Activated CD4-positive, alpha-beta T cell treated with anti-CD3 and anti-CD28 coated beads, Interleukin-2, amount 50 U/mL, for 24 hours (primary cell): Measurements from ENCODE around the gene SLC13A1.
"Not testable (repeated sequence)": the region's sequence is repeated elsewhere in the genome, so short reads cannot be mapped to it uniquely, and the experiment has no call there.

Experiments used
- DNase-seq, 2 donors: peaks; one replicate each; pipeline ENCODE4 v3.0.0-alpha.2; 2020; ENCODE audit warnings: low read depth in 1 of 2, low spot score in 1 of 2

SLC13A1 gene

GRCh38 chr7:123199883-123200282, at the start of gene SLC13A1:
Gene SLC13A1 (minus strand): TSS chr7:123199969. CDS start chr7:123199946, 23 bp downstream.
- DNase-seq, result no peak

DNA sequence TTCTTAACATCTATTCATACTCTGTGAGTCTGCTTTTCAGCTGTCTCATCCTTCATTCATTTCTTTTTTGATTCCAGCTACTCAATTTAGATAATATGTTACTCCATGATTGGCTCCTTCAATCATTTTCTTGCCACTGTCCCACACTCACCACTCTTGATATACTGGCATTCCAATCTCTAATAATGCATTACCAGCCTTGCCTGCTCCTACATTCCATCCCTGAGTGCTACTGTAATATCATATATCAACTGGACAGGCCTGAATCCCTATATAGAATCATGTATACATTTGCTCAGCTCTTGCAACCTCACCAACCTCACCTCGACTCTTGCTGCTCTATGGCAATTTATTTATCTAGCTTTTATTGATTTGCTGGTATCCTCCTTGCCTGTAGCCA, 45.0 kb upstream of the SLC13A1 start:
- no peak for DNase-seq

DNA sequence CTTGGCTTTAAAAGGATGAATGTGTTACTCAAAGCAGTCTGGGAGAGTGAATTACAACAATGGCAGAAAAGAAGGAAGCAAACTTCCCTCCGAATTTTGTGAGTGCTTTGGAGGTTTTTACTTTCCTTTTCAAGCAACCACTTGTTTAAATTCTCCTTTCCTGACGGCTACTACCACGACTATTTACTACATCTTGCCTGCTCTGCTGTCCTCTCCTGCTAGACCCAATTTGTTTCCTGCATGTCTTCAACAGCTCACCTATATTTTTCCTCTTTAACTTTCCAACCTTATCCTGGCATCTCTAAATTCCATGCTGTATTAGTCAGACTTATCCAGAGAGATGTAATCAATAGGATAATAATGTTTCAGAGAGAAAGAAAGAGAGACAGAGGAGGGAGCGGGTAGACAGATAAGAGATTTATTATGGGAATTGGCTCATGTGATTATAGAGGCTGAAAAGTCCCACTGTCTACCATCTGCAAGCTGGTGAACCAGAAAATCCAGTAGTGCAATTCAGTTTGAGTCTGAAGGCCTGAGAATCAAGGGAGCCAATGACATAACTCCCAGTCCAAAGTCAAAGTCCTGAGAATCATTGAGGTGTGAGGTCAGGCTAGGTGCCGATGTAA, 42.8 kb upstream of the SLC13A1 start:
- no peak for DNase-seq

- no peak for DNase-seq
Observed at GRCh38 chr7:123241809-123242208, 42.0 kb upstream of the SLC13A1 start.

GRCh38 chr7:123231021-123232000, 31.5 kb upstream of the SLC13A1 start:
- DNase-seq, result no peak

DNA sequence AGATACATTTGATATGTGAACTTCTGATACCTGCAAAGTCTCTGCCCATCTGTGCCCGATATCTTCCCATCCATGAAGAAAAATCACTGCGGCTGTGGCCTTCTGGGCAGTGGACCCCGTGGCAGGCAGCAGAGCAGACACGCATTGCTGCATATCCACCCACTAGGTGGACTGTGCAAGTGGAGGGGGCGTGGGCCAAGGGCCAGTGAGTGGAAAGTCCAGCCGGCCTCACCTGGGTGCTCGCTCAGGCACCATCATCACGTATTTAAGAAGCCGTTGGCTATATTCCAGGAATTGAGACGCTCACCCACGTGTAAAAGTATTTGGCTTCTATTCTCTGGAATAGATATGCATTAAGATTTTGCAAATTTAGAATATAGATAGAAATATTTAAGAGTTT, 30.8 kb upstream of the SLC13A1 start:
- no peak for DNase-seq

- no peak for DNase-seq
Observed at GRCh38 chr7:123230147-123230546, 30.4 kb upstream of the SLC13A1 start.

DNA sequence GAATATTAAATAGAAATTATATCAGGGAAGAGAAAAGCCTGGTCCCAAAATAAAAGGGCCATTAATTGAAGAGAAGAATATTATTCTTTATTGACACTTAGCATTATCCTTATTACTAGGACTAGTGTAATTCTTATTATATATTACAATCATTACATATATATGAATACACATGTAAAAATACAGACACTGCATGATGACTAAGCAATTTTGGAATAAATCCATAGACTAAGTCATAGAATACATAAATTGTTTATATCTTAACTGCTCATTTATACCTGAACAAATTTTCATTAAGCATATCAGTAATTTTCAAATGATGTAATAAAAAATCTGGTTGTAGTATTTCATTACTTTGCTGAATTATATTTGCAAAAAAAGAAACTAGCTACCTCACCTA, 29.7 kb upstream of the SLC13A1 start:
- DNase-seq, result no peak

- not testable (repeated sequence) for DNase-seq
Observed at GRCh38 chr7:123227666-123228065, 27.9 kb upstream of the SLC13A1 start.

- no peak for DNase-seq
Observed at GRCh38 chr7:123220396-123220795, 20.6 kb upstream of the SLC13A1 start.

DNA sequence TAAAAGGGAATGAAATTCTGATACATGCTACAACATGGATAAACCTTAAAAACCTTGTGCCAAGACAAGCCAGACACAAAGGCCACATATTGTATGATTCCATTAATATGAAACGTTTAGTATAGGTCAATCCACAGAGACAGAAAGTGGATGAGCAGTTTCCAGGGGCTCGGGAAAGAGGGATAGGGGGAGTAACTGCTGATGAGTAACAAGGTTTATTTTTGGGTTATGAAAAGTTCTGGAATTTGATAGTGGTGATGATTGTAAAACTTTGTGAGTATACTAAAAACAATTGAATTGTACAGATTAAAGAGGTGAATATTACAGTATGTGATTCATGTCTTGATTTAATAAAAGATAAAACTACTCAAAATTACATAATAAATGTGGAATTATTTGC, 19.1 kb upstream of the SLC13A1 start:
- no peak for DNase-seq

DNA sequence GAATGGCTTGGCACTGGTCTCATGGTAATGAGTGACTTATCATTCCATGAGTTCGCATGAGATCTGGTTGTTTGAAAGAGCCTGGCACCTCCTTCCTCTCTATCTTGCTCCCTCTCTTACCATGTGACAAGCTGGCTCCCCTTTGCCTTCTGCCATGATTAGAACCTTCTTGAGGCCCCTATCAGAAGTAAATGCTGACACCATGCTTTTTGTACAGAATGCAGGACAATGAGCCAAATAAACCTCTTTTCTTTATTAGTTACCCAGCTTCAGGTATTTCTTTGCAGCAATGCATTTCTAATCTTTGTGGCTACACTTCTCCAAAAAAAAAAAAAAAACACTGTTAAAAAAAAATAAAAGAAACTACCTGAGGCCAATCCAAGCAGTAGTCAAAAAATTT, 17.1 kb upstream of the SLC13A1 start:
- DNase-seq, result no peak

GRCh38 chr7:123215350-123215749, 15.6 kb upstream of the SLC13A1 start:
- no peak for DNase-seq

GRCh38 chr7:123211545-123211944, 11.8 kb upstream of the SLC13A1 start:
- no peak for DNase-seq

DNA sequence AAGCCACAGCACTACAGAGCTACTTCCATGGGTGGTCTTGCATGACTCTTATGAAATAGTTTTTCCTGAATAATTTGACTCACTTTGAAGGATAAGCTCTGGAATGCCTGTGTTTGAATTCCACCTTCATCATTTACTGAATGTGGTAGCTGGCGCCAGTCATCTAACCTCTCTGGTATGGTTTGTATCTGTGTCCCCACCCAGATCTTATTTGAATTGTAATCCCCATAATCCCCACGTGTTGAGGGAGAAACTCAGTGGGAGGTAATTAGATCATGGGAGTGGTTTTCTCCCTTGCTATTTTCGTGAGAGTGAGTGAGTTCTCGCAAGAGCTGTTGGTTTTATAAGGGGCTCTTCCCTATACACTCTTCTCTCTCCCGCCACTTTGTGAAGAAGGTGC, 11.2 kb upstream of the SLC13A1 start:
- no peak for DNase-seq

GRCh38 chr7:123209786-123210185, 10.0 kb upstream of the SLC13A1 start:
- DNase-seq, result no peak

GRCh38 chr7:123208793-123209192, 9.0 kb upstream of the SLC13A1 start:
- DNase-seq, result no peak

GRCh38 chr7:123204206-123204835, 4.6 kb upstream of the SLC13A1 start:
- DNase-seq, result no peak

GRCh38 chr7:123201901-123202300, 2.1 kb upstream of the SLC13A1 start:
- no peak for DNase-seq

- DNase-seq, result no peak
Observed at GRCh38 chr7:123198668-123199652, 809 bp downstream of the SLC13A1 start.

DNA sequence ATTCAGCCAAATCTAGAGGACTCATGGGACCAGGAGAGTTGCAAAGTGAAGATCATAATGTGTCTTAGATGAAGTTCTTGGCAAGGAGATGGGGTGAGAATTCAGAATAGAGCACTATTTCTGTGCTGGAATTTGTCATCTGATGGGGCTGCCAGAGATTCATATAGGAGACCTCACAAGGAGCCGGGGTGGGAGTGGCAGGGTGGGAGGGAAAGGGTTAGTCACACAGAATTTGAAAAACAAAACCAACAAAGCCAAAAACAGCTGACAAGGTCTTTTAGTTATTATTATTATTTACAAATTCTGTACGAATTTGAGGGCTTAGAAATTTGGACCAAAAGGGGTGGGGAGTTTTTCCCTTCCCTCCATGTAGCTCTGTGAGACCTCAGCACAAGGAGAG, 1.7 kb downstream of the SLC13A1 start:
- DNase-seq, result no peak
